K562 (cell line): ENCODE measurements around the gene QKI. TPM values are rescaled to one million over a fixed set of nuclear protein-coding genes. Genes with fewer than 3 reads are reported as not detected.

Experiments
- CHAMP1 ChIP-seq: fragments of 450-650 bp; IDR thresholded peaks from 2 replicates; pipeline ENCODE4 v1.6.1; 2016; ENCODE audit warnings: mild to moderate bottlenecking
- E4F1 ChIP-seq: fragments of 250-450 bp; sonication (Bioruptor Pico); IDR thresholded peaks from 2 replicates; pipeline ENCODE4 v1.5.0; 2021; ENCODE audit warnings: mild to moderate bottlenecking, borderline replicate concordance
- IRF2 ChIP-seq: sonication (generic); formaldehyde crosslinking; IDR thresholded peaks from 2 replicates; pipeline ENCODE4 v1.8.1; 2022; ENCODE audit warnings: mild to moderate bottlenecking, missing genetic modification reagents
- KDM5B ChIP-seq: fragments of 200-600 bp; sonication (generic); IDR thresholded peaks from 2 replicates; pipeline ENCODE4 v1.6.1; 2012; ENCODE audit warnings: low read depth, mild to moderate bottlenecking, moderate library complexity, low read length, control low read depth, inconsistent platforms; ENCODE audit not compliant: insufficient replicate concordance
- MAZ ChIP-seq, 2 experiments: fragments of 450-650 bp in 1 of 2; sonication (generic) in 1 of 2; formaldehyde crosslinking; IDR thresholded peaks in 1 of 2; conservative IDR thresholded peaks in 1 of 2; 2 replicates each; pipeline versions ENCODE4 v1.4.0 to v1.5.0; 2020; ENCODE audit warnings: mild to moderate bottlenecking in 1 of 2, missing genetic modification reagents in 1 of 2
- MEF2A ChIP-seq: IDR thresholded peaks from 2 replicates; pipeline ENCODE4 v1.6.1; 2011; ENCODE audit warnings: low read depth, mild to moderate bottlenecking, low read length, moderate library complexity; ENCODE audit not compliant: control insufficient read depth
- MIER1 ChIP-seq: fragments of 450-650 bp; IDR thresholded peaks from 2 replicates; pipeline ENCODE4 v1.6.1; 2016; ENCODE audit warnings: antibody characterized with exemption, mild to moderate bottlenecking, low read depth
- NBN ChIP-seq: fragments of 450-650 bp; IDR thresholded peaks from 2 replicates; pipeline ENCODE4 v1.6.1; 2016; ENCODE audit warnings: low read depth, mild to moderate bottlenecking
- RAD21 ChIP-seq, 2 experiments: fragments of 250-450 bp in 1 of 2; fragments of 450-650 bp in 1 of 2; sonication (Bioruptor Pico) in 1 of 2; formaldehyde crosslinking in 1 of 2; IDR thresholded peaks in 1 of 2; conservative IDR thresholded peaks in 1 of 2; 2 replicates each; pipeline versions ENCODE4 v1.4.0 to v1.8.0; 2020 to 2022; ENCODE audit warnings: mild to moderate bottlenecking in 2 of 2, moderate library complexity in 1 of 2
- RBM15 ChIP-seq: fragments of 200-400 bp; formaldehyde crosslinking; IDR thresholded peaks from 2 replicates; pipeline ENCODE4 v1.6.1; 2018; ENCODE audit warnings: mild to moderate bottlenecking, low read length, moderate library complexity; ENCODE audit not compliant: insufficient read depth
- RBM22 ChIP-seq: fragments of 200-400 bp; formaldehyde crosslinking; IDR thresholded peaks from 2 replicates; pipeline ENCODE4 v1.6.1; 2018; ENCODE audit warnings: low read length, low read depth; ENCODE audit not compliant: poor library complexity, severe bottlenecking
- SIRT6 ChIP-seq: IDR thresholded peaks from one replicate; pipeline ENCODE4 v1.6.1; 2012; ENCODE audit warnings: low read depth, mild to moderate bottlenecking, control low read depth, inconsistent platforms, low read length, moderate library complexity
- TCF7L2 ChIP-seq: fragments of 150-350 bp; IDR thresholded peaks from 2 replicates; pipeline ENCODE4 v1.6.1; 2016; ENCODE audit warnings: low read depth, mild to moderate bottlenecking, low read length, moderate library complexity
- THAP7 ChIP-seq: fragments of 250-450 bp; sonication (Bioruptor Pico); IDR thresholded peaks from 2 replicates; pipeline ENCODE4 v1.5.0; 2021
- TRIM28 ChIP-seq: fragments of 450-650 bp; IDR thresholded peaks from 2 replicates; pipeline ENCODE4 v1.6.1; 2017
- XRCC3 ChIP-seq: fragments of 450-650 bp; IDR thresholded peaks from 2 replicates; pipeline ENCODE4 v1.6.1; 2017; ENCODE audit warnings: mild to moderate bottlenecking, moderate library complexity
- ZFP91 ChIP-seq: sonication (generic); formaldehyde crosslinking; IDR thresholded peaks from 2 replicates; pipeline ENCODE4 v1.8.0; 2022; ENCODE audit warnings: mild to moderate bottlenecking, missing genetic modification reagents
- ZNF384 ChIP-seq: IDR thresholded peaks from 2 replicates; pipeline ENCODE4 v1.6.1; 2012; ENCODE audit warnings: low read depth, low read length, improper control_type of control experiment
- ZNF449 ChIP-seq: fragments of 250-450 bp; sonication (Bioruptor Pico); IDR thresholded peaks from 2 replicates; pipeline ENCODE4 v1.8.0; 2022; ENCODE audit warnings: moderate library complexity, mild to moderate bottlenecking, inconsistent platforms
- polyA plus RNA-seq, 8 experiments: library from polyadenylated mRNA; depleted of rRNA in 4 of 8; stranded (reverse) in 5 of 8; unstranded in 3 of 8; fragments of >200 nt; fragmentation: Nextera tagmentation in 2 of 8; fragmentation: Illumina TruSeq in 1 of 8; extraction: Ambion mirVana in 2 of 8; extraction: Trizol in 1 of 8; gene quantifications; 2 replicates each; pipeline versions ENCODE4 v1.2.1 to v1.2.3, GENCODE V29; 2011 to 2014; ENCODE audit warnings: inconsistent platforms in 1 of 8, missing spikeins in 1 of 8
- total RNA-seq, 7 experiments: library from RNA; depleted of rRNA in 6 of 7; stranded (reverse); fragments of >200 nt in 6 of 7; fragmentation: Illumina TruSeq in 2 of 7; extraction: Trizol in 2 of 7; gene quantifications; 2 replicates each; pipeline versions ENCODE4 v1.2.1 to v1.2.3, GENCODE V29; 2011 to 2021; ENCODE audit warnings: low replicate concordance in 1 of 7

QKI gene
- total and polyA plus RNA-seq, 9 of the 15 experiments (the other 6 are each of a cell fraction or from before 2014, with no cell fraction given), result 20.4 to 215 (median 123) TPM

- TF ChIP-seq CHAMP1 (peak; percentile 61; the same call in 1 of the 2 replicates), TRIM28 (peak; percentile 98), RBM22 (peak; percentile 3), ZNF384 (no peak), E4F1 (CRISPR knock-in tag) (no peak), ZNF449 (no peak), XRCC3 (peak; percentile 68; the same call in 1 of the 2 replicates), SIRT6 (no peak), RBM15 (no peak), RAD21 (CRISPR knock-in tag; conservative IDR thresholded peaks at IDR 0.05 in 1 of 2, IDR thresholded peaks at IDR 0.05 in 1 of 2) (no peak), KDM5B (no peak), ZFP91 (CRISPR knock-in tag) (no peak), MEF2A (no peak), MIER1 (peak; percentile 75), IRF2 (CRISPR knock-in tag) (no peak), THAP7 (CRISPR knock-in tag) (no peak), MAZ (CRISPR knock-in tag; conservative IDR thresholded peaks at IDR 0.05 in 1 of 2, IDR thresholded peaks at IDR 0.05 in 1 of 2) (no peak), TCF7L2 (no peak), NBN (peak; percentile 58)
Observed at GRCh38 chr6:163507965-163508364, 93.4 kb downstream of the QKI start (continued).
